ENCODE data around the gene SLC25A12. TPM values are rescaled to one million over a fixed set of nuclear protein-coding genes. Genes with fewer than 3 reads are reported as not detected.

SLC25A12 gene
- total and polyA plus RNA-seq, 2 of the 13 experiments (the other 11 are each of a cell fraction or from before 2014, with no cell fraction given): 8.1 to 15.9 TPM

DNA sequence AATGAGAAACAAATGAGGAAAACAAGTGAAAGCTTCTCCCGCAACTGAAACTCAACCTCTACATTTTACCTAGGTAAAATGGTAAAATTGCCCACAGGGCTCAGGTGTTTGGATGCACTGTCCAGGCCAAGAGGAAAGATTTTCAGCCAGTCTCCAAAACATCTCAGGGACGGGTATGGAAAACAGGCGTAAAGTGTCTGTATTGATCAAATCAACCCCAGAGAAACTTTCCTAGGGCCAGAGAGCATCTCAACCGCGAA lies 27.9 kb upstream of the SLC25A12 start:
- POLR2A ChIA-PET: interaction anchor here (0.5 to 1.9 kb wide), 8 partner anchors 19 to 181 kb away, joined by 3 to 11 read pairs (median 4); partner anchors contain the start of genes DLX2, METAP1D and SLC25A12
- no peak for TF ChIP-seq ZBTB42 (CRISPR knock-in tag; IDR thresholded peaks at IDR 0.05)
- TF ChIP-seq HNF4G (IDR thresholded peaks at IDR 0.05; ENCODE audit: borderline replicate concordance, low read depth, low read length): no peak
- 0 out of 2 replicates have a peak, but pooled peaks have one; percentile 44 for TF ChIP-seq HNF4G (CRISPR knock-in tag; IDR thresholded peaks at IDR 0.05; ENCODE audit: borderline replicate concordance, low read depth)
- no peak for TF ChIP-seq THAP11 (CRISPR knock-in tag; IDR thresholded peaks at IDR 0.05)
- TF ChIP-seq NR2F2 (IDR thresholded peaks at IDR 0.05; ENCODE audit: borderline replicate concordance, low read depth): 0 out of 2 replicates have a peak, but pooled peaks have one; percentile 2
- no peak for TF ChIP-seq ZBTB7A (CRISPR knock-in tag; IDR thresholded peaks at IDR 0.05)
- peak; percentile 15 for TF ChIP-seq ZNF121 (CRISPR knock-in tag; IDR thresholded peaks at IDR 0.05)
- no peak for TF ChIP-seq ZNF235 (CRISPR knock-in tag; IDR thresholded peaks at IDR 0.05; ENCODE audit: borderline replicate concordance)
- no peak for TF ChIP-seq FOSL1 (CRISPR knock-in tag; IDR thresholded peaks at IDR 0.05; ENCODE audit: borderline replicate concordance)
- TF ChIP-seq NFATC3 (CRISPR knock-in tag; IDR thresholded peaks at IDR 0.05): no peak
- peak; percentile 36; the same call in 1 of the 2 replicates for TF ChIP-seq ZNF570 (CRISPR knock-in tag; IDR thresholded peaks at IDR 0.05; ENCODE audit: borderline replicate concordance)
- TF ChIP-seq KDM5B (CRISPR knock-in tag; IDR thresholded peaks at IDR 0.05; ENCODE audit: borderline replicate concordance): 0 out of 2 replicates have a peak, but pooled peaks have one; percentile 24
- TF ChIP-seq ZNF850 (CRISPR knock-in tag; conservative IDR thresholded peaks at IDR 0.05): no peak
- TF ChIP-seq ONECUT2 (CRISPR knock-in tag; IDR thresholded peaks at IDR 0.05): no peak
- TF ChIP-seq FOXK1 (CRISPR knock-in tag; IDR thresholded peaks at IDR 0.05; ENCODE audit: borderline replicate concordance, low read depth): no peak
- 0 out of 2 replicates have a peak, but pooled peaks have one; percentile 26 for TF ChIP-seq SRY (CRISPR knock-in tag; IDR thresholded peaks at IDR 0.05)
- no peak for TF ChIP-seq ZNF883 (CRISPR knock-in tag; IDR thresholded peaks at IDR 0.05; ENCODE audit: not compliant biosample characterization)
- TF ChIP-seq CHD2 (IDR thresholded peaks at IDR 0.05; ENCODE audit: low read depth, low read length): no peak
- TF ChIP-seq ZNF563 (CRISPR knock-in tag; IDR thresholded peaks at IDR 0.05): 0 out of 2 replicates have a peak, but pooled peaks have one; percentile 3
- TF ChIP-seq EED (CRISPR knock-in tag; IDR thresholded peaks at IDR 0.05): no peak
- no peak for TF ChIP-seq SP2 (CRISPR knock-in tag; IDR thresholded peaks at IDR 0.05)
- peak; percentile 8; the same call in 1 of the 2 replicates for TF ChIP-seq GATA4 (IDR thresholded peaks at IDR 0.05; ENCODE audit: borderline replicate concordance, low read depth)
- TF ChIP-seq RAD51 (IDR thresholded peaks at IDR 0.05; ENCODE audit: borderline replicate concordance): no peak
- TF ChIP-seq, protein P1, sequence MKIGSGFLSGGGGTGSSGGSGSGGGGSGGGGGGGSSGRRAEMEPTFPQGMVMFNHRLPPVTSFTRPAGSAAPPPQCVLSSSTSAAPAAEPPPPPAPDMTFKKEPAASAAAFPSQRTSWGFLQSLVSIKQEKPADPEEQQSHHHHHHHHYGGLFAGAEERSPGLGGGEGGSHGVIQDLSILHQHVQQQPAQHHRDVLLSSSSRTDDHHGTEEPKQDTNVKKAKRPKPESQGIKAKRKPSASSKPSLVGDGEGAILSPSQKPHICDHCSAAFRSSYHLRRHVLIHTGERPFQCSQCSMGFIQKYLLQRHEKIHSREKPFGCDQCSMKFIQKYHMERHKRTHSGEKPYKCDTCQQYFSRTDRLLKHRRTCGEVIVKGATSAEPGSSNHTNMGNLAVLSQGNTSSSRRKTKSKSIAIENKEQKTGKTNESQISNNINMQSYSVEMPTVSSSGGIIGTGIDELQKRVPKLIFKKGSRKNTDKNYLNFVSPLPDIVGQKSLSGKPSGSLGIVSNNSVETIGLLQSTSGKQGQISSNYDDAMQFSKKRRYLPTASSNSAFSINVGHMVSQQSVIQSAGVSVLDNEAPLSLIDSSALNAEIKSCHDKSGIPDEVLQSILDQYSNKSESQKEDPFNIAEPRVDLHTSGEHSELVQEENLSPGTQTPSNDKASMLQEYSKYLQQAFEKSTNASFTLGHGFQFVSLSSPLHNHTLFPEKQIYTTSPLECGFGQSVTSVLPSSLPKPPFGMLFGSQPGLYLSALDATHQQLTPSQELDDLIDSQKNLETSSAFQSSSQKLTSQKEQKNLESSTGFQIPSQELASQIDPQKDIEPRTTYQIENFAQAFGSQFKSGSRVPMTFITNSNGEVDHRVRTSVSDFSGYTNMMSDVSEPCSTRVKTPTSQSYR (CRISPR knock-in tag; IDR thresholded peaks at IDR 0.05; ENCODE audit: borderline replicate concordance): no peak
- TF ChIP-seq ATF1 (CRISPR knock-in tag; IDR thresholded peaks at IDR 0.05): no peak
- 0 out of 2 replicates have a peak, but pooled peaks have one; percentile 12 for TF ChIP-seq ZNF460 (CRISPR knock-in tag; IDR thresholded peaks at IDR 0.05; ENCODE audit: borderline replicate concordance)

More for the DNA sequence above, 27.9 kb upstream of the SLC25A12 start:
- FAIRE-seq (no peak), ATAC-seq (peak; percentile 47), DNase-seq (ENCODE audit: low spot score) (no peak)
- H3K9ac ChIP-seq (ENCODE audit: insufficient read depth, low read depth, low read length): peak overlapping the region; percentile 87
- H3K4me3 ChIP-seq (replicated peaks in 1 of 3; ENCODE audit: insufficient read depth in 1 of 3, low read depth in 2 of 3, low read length in 3 of 3): peak overlapping the region; percentile 51 to 95 (median 87)
- peak overlapping the region; percentile 87 for H2AFZ ChIP-seq (ENCODE audit: low read length)
- CTCF ChIA-PET (ENCODE audit: low intra/inter-chr PET ratio, low total read pairs): interaction anchor here (1.3 kb wide), 1 partner anchor 216 kb away, joined by 3 read pairs; no protein-coding TSS in a partner anchor
- H3K4me1 ChIP-seq (ENCODE audit: insufficient read depth, low read length): peaks cover 32% of the 10 kb centered on the region
- H3K27ac ChIP-seq (ENCODE audit: extremely low read length, insufficient read depth, low read length): peak overlapping the region; percentile 83
- in situ Hi-C loops (cut with HindIII; ENCODE audit: extremely low pct_ligation_motif_present, low pct_unique_long_range_greater_than_20kb): no loop called here
- H3K36me3 ChIP-seq (replicated peaks in 1 of 2; ENCODE audit: control insufficient read depth in 1 of 2, insufficient read depth in 2 of 2, low read length in 2 of 2): peaks cover 0 to 5% of the 10 kb centered on the region in 2 experiments; a peak in 3 of 5 replicates
- H4K20me1 ChIP-seq (ENCODE audit: insufficient read depth, low read length): no peaks in the 10 kb centered on the region
- intact Hi-C loops (cut with micrococcal nuclease; ENCODE audit: unreplicated experiment): loop anchor here (1.0 to 5.0 kb wide), 3 partner anchors 28 to 220 kb away; partner anchors contain the start of gene SLC25A12
- H3K27me3 ChIP-seq (ENCODE audit: control insufficient read depth in 1 of 2, insufficient read depth in 2 of 2, low read length in 2 of 2): peaks cover 0 to 3% of the 10 kb centered on the region in 2 experiments; a peak in 1 of 5 replicates
- 3% methylated on average over 5 of the region's 5 CpGs for WGBS (ENCODE audit: low lambda C conversion rate)
- no peaks in the 10 kb centered on the region for H3K9me3 ChIP-seq (ENCODE audit: low read length)
- H3K4me2 ChIP-seq (ENCODE audit: low read depth, low read length): peak overlapping the region; percentile 87
- BruUV-seq (replicated peaks): no TSS peak
- peaks cover 29% of the 10 kb centered on the region for H3K79me2 ChIP-seq (ENCODE audit: insufficient read depth, low read length)
